ENCODE data around the gene KIF16B.

GRCh38 chr20:16607364-16608276 lies 34.4 kb upstream of the KIF16B start:
- no peak for TF ChIP-seq CTCF (IDR thresholded peaks at IDR 0.05; ENCODE audit: low read depth, low read length)
- TF ChIP-seq EZH2phosphoT487 (IDR thresholded peaks at IDR 0.05; ENCODE audit: low read depth) = no peak
